Heart left ventricle (tissue), 16 donors: ENCODE data around the gene RUNX1. TPM values are rescaled to one million over a fixed set of nuclear protein-coding genes. Genes with fewer than 3 reads are reported as not detected.

Experiments
- ATAC-seq, 4 donors: fragments of 200-7000 bp; cut with Tn5 transposase; one replicate each; pipeline ENCODE4 v1.9.1; 2020 to 2022; ENCODE audit warnings: moderate library complexity in 4 of 4, mild to moderate bottlenecking in 3 of 4, moderate number of reproducible peaks in 1 of 4
- DNase-seq, 5 donors: peaks; one replicate each; pipeline ENCODE4 v3.0.0-alpha.2; 2020
- H3K27ac ChIP-seq, 12 donors: fragments of 200-600 bp; sonication (generic) in 4 of 12; one replicate each; pipeline versions ENCODE4 v1.5.0 to v1.8.0; 2016 to 2022; ENCODE audit warnings: mild to moderate bottlenecking in 2 of 12
- H3K27me3 ChIP-seq, 9 donors: fragments of 200-600 bp; sonication (generic) in 2 of 9; one replicate each; pipeline versions ENCODE4 v1.5.1 to v1.8.0; 2016 to 2022; ENCODE audit warnings: mild to moderate bottlenecking in 3 of 9
- H3K36me3 ChIP-seq, 9 donors: fragments of 200-600 bp; sonication (generic) in 2 of 9; one replicate each; pipeline versions ENCODE4 v1.5.0 to v1.8.0; 2018 to 2022; ENCODE audit warnings: mild to moderate bottlenecking in 2 of 9
- H3K4me1 ChIP-seq, 12 donors: fragments of 200-600 bp; sonication (generic) in 4 of 12; one replicate each; pipeline versions ENCODE4 v1.5.0 to v1.8.0; 2016 to 2022; ENCODE audit warnings: mild to moderate bottlenecking in 3 of 12
- H3K4me3 ChIP-seq, 12 donors: fragments of 200-600 bp; sonication (generic) in 4 of 12; one replicate each; pipeline versions ENCODE4 v1.5.0 to v1.8.0; 2017 to 2022; ENCODE audit warnings: mild to moderate bottlenecking in 9 of 12, moderate library complexity in 4 of 12
- H3K9me3 ChIP-seq, 12 donors: fragments of 200-600 bp; sonication (generic) in 4 of 12; one replicate each; pipeline versions ENCODE4 v1.5.0 to v1.8.0; 2016 to 2022; ENCODE audit warnings: mild to moderate bottlenecking in 1 of 12
- CTCF ChIP-seq, 12 donors: fragments of 200-600 bp; sonication (generic) in 4 of 12; IDR thresholded peaks; one replicate each; pipeline versions ENCODE4 v1.5.0 to v1.8.0; 2018 to 2022; ENCODE audit warnings: antibody characterized with exemption in 12 of 12, mild to moderate bottlenecking in 5 of 12
- POLR2A ChIP-seq, 2 donors: fragments of 450-650 bp; IDR thresholded peaks; one replicate each; pipeline ENCODE4 v1.6.1; 2017; ENCODE audit warnings: antibody characterized with exemption in 2 of 2, mild to moderate bottlenecking in 2 of 2, moderate library complexity in 2 of 2
- WGBS, 4 donors: extraction: QIAGEN DNeasy Blood & Tissue Kit in 2 of 4; methylation state at CpG; one replicate each; pipeline versions ENCODE4 v1.1.5 to v1.1.7; 2013 to 2018; 5-methylcytosine and 5-hydroxymethylcytosine counted together
- intact Hi-C, 10 donors: fragments of 100-400 bp; cut with DNase I; formaldehyde crosslinking; loops; one replicate each; pipeline versions ENCODE4 v1.11.1 to v1.14.2; 2022
- polyA plus RNA-seq, 2 donors: library from polyadenylated mRNA; stranded (reverse); fragments of 200-250 nt; gene quantifications; one replicate each; pipeline ENCODE4 v1.2.3, GENCODE V29; 2013
- total RNA-seq, 9 donors: library from RNA; depleted of rRNA in 2 of 9; stranded (reverse); fragments of >200 nt in 2 of 9; fragmentation: NEBNext Ultra II Directional in 3 of 9; extraction: Animal tissue kit (Norgen Biotek cat#: 25700) in 3 of 9; gene quantifications; one replicate each; pipeline versions ENCODE4 v1.1.0 to v1.2.4, GENCODE V29; 2016 to 2023
- donor health status: ischemic (EF 13 %, LVEDD 7.1; RV severe dilation, severe dysfunction).
- donor health status: healthy with polysubstance abuse.
- donor health status: DM: no; HTN: yes; CAD: no.
- donor health status: DM: no; HTN: no; CAD: no.
- donor health status: ischemic (EF 25% LVEDD 6.9; RV normal size, moderate dysfunction).
- donor health status: ischemic (EF 25% LVEDD 5.7; RV mildly dilated, moderate dysfunction).
- donor health status: healthy.
- donor health status: DM: yes; HTN: yes; CAD: no.
- donor health status: ischemic (EF 35%, LVEDD 5.7; RV mildly dilated, moderate dysfunction).
- donor health status: nonischemic (EF 11% LVEDD 7.7; RV severe dilation, severe dysfunction).
- donor health status: DM: yes; HTN: yes; CAD: no.
- donor health status: PGD.
- donor health status: ischemic (EF 29% LVEDD 5.4; RV normal size, mild dysfunction).
- donor health status: nonischemic (EF 23%, LVEDD 6.1; RV moderate dilation, normal function).

The RUNX1 gene
- total and polyA plus RNA-seq, 11 donors = 0.61 to 54.5 (median 4.1) TPM

GRCh38 chr21:34971656-34972055 lies 77.4 kb downstream of the RUNX1 start:
- H3K27ac ChIP-seq = no peak overlapping the region
- intact Hi-C loops = loop anchor here in 1 of 10 donors (1.0 kb wide), 1 partner anchor 13 kb away; no protein-coding TSS in a partner anchor
- H3K9me3 ChIP-seq = no peaks in the 10 kb centered on the region
- no peaks in the 10 kb centered on the region for H3K27me3 ChIP-seq
- no peak for DNase-seq
- peaks cover 0 to 24% (median 0%) of the 10 kb centered on the region in 12 donors for H3K4me1 ChIP-seq
- H3K4me3 ChIP-seq = no peak overlapping the region
- WGBS, 4 donors = 94 to 100% (median 99%) methylated on average over 1 of the region's 1 CpG
- TF ChIP-seq POLR2A (IDR thresholded peaks at IDR 0.05) = no peak
- no peak for TF ChIP-seq CTCF (IDR thresholded peaks at IDR 0.05)
- H3K36me3 ChIP-seq = no peaks in the 10 kb centered on the region
- no peak for ATAC-seq

- 81 to 85% (median 83%) methylated on average over 4 of the region's 4 CpGs for WGBS, 4 donors
- no peak for TF ChIP-seq CTCF (IDR thresholded peaks at IDR 0.05)
- TF ChIP-seq POLR2A (IDR thresholded peaks at IDR 0.05) = no peak
- H3K36me3 ChIP-seq = no peaks in the 10 kb centered on the region
- H3K9me3 ChIP-seq = no peaks in the 10 kb centered on the region
- H3K27ac ChIP-seq = no peak overlapping the region
- no peaks in the 10 kb centered on the region for H3K27me3 ChIP-seq
- peaks cover 0 to 24% (median 0%) of the 10 kb centered on the region in 12 donors for H3K4me1 ChIP-seq
- no peak overlapping the region for H3K4me3 ChIP-seq
- intact Hi-C loops = no loop called here
- DNase-seq (no peak), ATAC-seq (no peak)
Observed at GRCh38 chr21:34970566-34970965, 78.5 kb downstream of the RUNX1 start.

GRCh38 chr21:34970167-34970500 lies 79.0 kb downstream of the RUNX1 start:
- no peak for TF ChIP-seq CTCF (IDR thresholded peaks at IDR 0.05)
- no peak for TF ChIP-seq POLR2A (IDR thresholded peaks at IDR 0.05)
- intact Hi-C loops = no loop called here
- no peaks in the 10 kb centered on the region for H3K27me3 ChIP-seq
- ATAC-seq (no peak), DNase-seq (no peak)
- no peaks in the 10 kb centered on the region for H3K36me3 ChIP-seq
- H3K4me3 ChIP-seq = no peak overlapping the region
- no peaks in the 10 kb centered on the region for H3K9me3 ChIP-seq
- no peak overlapping the region for H3K27ac ChIP-seq
- peaks cover 0 to 24% (median 0%) of the 10 kb centered on the region in 12 donors for H3K4me1 ChIP-seq
- 40 to 71% (median 66%) methylated on average over 2 of the region's 2 CpGs for WGBS, 4 donors

GRCh38 chr21:34969423-34970166 lies 79.5 kb downstream of the RUNX1 start:
- ATAC-seq = no peak
- intact Hi-C loops = no loop called here
- Histone ChIP-seq H3K36me3 (no peaks in the 10 kb centered on the region), H3K4me3 (no peak overlapping the region), H3K4me1 (peaks cover 0 to 24% (median 0%) of the 10 kb centered on the region in 12 donors), H3K27me3 (no peaks in the 10 kb centered on the region), H3K27ac (no peak overlapping the region), H3K9me3 (no peaks in the 10 kb centered on the region)
- WGBS, 4 donors = 50 to 57% (median 55%) methylated on average over 8 of the region's 8 CpGs
- no peak for DNase-seq
- no peak for TF ChIP-seq POLR2A (IDR thresholded peaks at IDR 0.05)
- TF ChIP-seq CTCF (IDR thresholded peaks at IDR 0.05) = no peak
